HepG2 (cell line): ENCODE results near the gene TP53AIP1. TPM values are rescaled to one million over a fixed set of nuclear protein-coding genes. Genes with fewer than 3 reads are reported as not detected.

Experiments used
- ATAC-seq: fragments of 200-7000 bp; cut with Tn5 transposase; 3 replicates; pipeline ENCODE4 v1.9.1; 2020; ENCODE audit warnings: mild to moderate bottlenecking, moderate library complexity
- BruUV-seq: library from RNA; stranded (reverse); fragments of 400-500 nt; replicated peaks from 2 replicates; lab custom pipeline; 2021; lab: Mats Ljungman, UMichigan
- CTCF ChIA-PET: fragments of 300-600 bp; formaldehyde crosslinking; extraction: SDS; loops from one replicate; lab custom pipeline; 2021; ENCODE audit warnings: low total read pairs, inconsistent platforms, low intra/inter-chr PET ratio; lab: Yijun Ruan, JAX
- POLR2A ChIA-PET: fragments of 350-600 bp; sonication (Branson Sonifier 250); formaldehyde crosslinking; loops from one replicate; lab custom pipeline; 2020; ENCODE audit warnings: antibody characterized with exemption, inconsistent platforms; lab: Yijun Ruan, JAX
- DNase-seq: peaks from one replicate; pipeline ENCODE4 v3.0.0-alpha.2; 2015; ENCODE audit warnings: low spot score
- FAIRE-seq: peaks from 3 replicates; lab custom pipeline; 2011; peaks lifted over from hg19 to GRCh38; lab: Jason Lieb, UNC
- H2AFZ ChIP-seq: one replicate; pipeline ENCODE4 v1.6.1; 2011; ENCODE audit warnings: low read length, inconsistent platforms
- H3K27ac ChIP-seq: fragments of 300-600 bp; 3 replicates; pipeline ENCODE4 v1.8.0; 2011; ENCODE audit warnings: mixed run types, mild to moderate bottlenecking, mixed read lengths, low read length, inconsistent platforms; ENCODE audit not compliant: insufficient read depth; ENCODE audit errors: extremely low read length
- H3K27me3 ChIP-seq, 2 experiments: fragments of 200-600 bp in 1 of 2; 2 replicates in 1 of 2; 3 replicates in 1 of 2; pipeline versions ENCODE4 v1.6.0 to v1.8.0; 2011; ENCODE audit warnings: low read length in 2 of 2, mild to moderate bottlenecking in 2 of 2, moderate library complexity in 2 of 2, inconsistent platforms in 1 of 2; ENCODE audit not compliant: insufficient read depth in 2 of 2, control insufficient read depth in 1 of 2
- H3K36me3 ChIP-seq, 2 experiments: fragments of 200-600 bp in 1 of 2; replicated peaks in 1 of 2; 2 replicates in 1 of 2; 3 replicates in 1 of 2; pipeline versions ENCODE4 v1.5.1 to v1.8.0; 2011; ENCODE audit warnings: low read length in 2 of 2, inconsistent platforms in 1 of 2; ENCODE audit not compliant: insufficient read depth in 2 of 2, control insufficient read depth in 1 of 2
- H3K4me1 ChIP-seq: 2 replicates; pipeline ENCODE4 v1.5.1; 2012; ENCODE audit warnings: low read length, inconsistent platforms; ENCODE audit not compliant: insufficient read depth
- H3K4me2 ChIP-seq: 2 replicates; pipeline ENCODE4 v1.6.0; 2011; ENCODE audit warnings: low read depth, low read length, inconsistent platforms
- H3K4me3 ChIP-seq, 3 experiments: fragments of 200-600 bp in 1 of 3; sonication (generic), shearing (Covaris generic) in 1 of 3; replicated peaks in 1 of 3; 2 replicates each; pipeline ENCODE4 v1.5.1; 2011 to 2016; ENCODE audit warnings: low read length in 3 of 3, inconsistent platforms in 2 of 3, low read depth in 2 of 3, mild to moderate bottlenecking in 2 of 3, control low read depth in 1 of 3, mixed read lengths in 1 of 3; ENCODE audit not compliant: insufficient read depth in 1 of 3
- H3K79me2 ChIP-seq: one replicate; pipeline ENCODE4 v1.6.1; 2011; ENCODE audit warnings: low read length, inconsistent platforms; ENCODE audit not compliant: insufficient read depth
- H3K9ac ChIP-seq: 2 replicates; pipeline ENCODE4 v1.6.0; 2011; ENCODE audit warnings: mild to moderate bottlenecking, low read depth, low read length, inconsistent platforms; ENCODE audit not compliant: insufficient read depth
- H3K9me3 ChIP-seq: 2 replicates; pipeline ENCODE4 v1.5.1; 2012; ENCODE audit warnings: mild to moderate bottlenecking, low read length
- H4K20me1 ChIP-seq: 2 replicates; pipeline ENCODE4 v1.6.0; 2011; ENCODE audit warnings: inconsistent platforms, mild to moderate bottlenecking, low read length, moderate library complexity; ENCODE audit not compliant: insufficient read depth
- CTCF ChIP-seq: sonication (generic); formaldehyde crosslinking; IDR thresholded peaks from 2 replicates; pipeline ENCODE4 v1.5.0; 2020; ENCODE audit warnings: mild to moderate bottlenecking, missing genetic modification reagents, moderate library complexity
- ELF3 ChIP-seq: IDR thresholded peaks from 2 replicates; pipeline ENCODE4 v1.6.1; 2016; ENCODE audit warnings: missing genetic modification reagents, missing compliant biosample characterization
- RAD21 ChIP-seq: fragments of 450-650 bp; formaldehyde crosslinking; IDR thresholded peaks from 2 replicates; pipeline ENCODE4 v1.5.0; 2020; ENCODE audit warnings: mild to moderate bottlenecking
- SMC3 ChIP-seq: IDR thresholded peaks from 2 replicates; pipeline ENCODE4 v1.6.1; 2011; ENCODE audit warnings: low read length, improper control_type of control experiment
- SOX5 ChIP-seq: IDR thresholded peaks from 2 replicates; pipeline ENCODE4 v1.6.1; 2016; ENCODE audit warnings: borderline replicate concordance
- STAG1 ChIP-seq: sonication (generic); formaldehyde crosslinking; IDR thresholded peaks from 2 replicates; pipeline ENCODE4 v1.4.0; 2020; ENCODE audit warnings: missing genetic modification reagents
- ZBTB37 ChIP-seq: sonication (generic); formaldehyde crosslinking; IDR thresholded peaks from 2 replicates; pipeline ENCODE4 v1.4.0; 2020; ENCODE audit warnings: mild to moderate bottlenecking, missing genetic modification reagents
- ZNF362 ChIP-seq: sonication (generic); formaldehyde crosslinking; IDR thresholded peaks from 2 replicates; pipeline ENCODE4 v1.4.0; 2020; ENCODE audit warnings: missing genetic modification reagents, mild to moderate bottlenecking, borderline replicate concordance
- WGBS: methylation state at CpG from one replicate; pipeline ENCODE4 v1.1.6; 2017; ENCODE audit warnings: low lambda C conversion rate; 5-methylcytosine and 5-hydroxymethylcytosine counted together
- in situ Hi-C: cut with HindIII; loops from 2 replicates; pipeline ENCODE4 v1.10.0; 2017; ENCODE audit warnings: low pct_unique_long_range_greater_than_20kb; ENCODE audit not compliant: extremely low pct_ligation_motif_present
- intact Hi-C: fragments of 100-400 bp; cut with micrococcal nuclease; formaldehyde crosslinking; loops from one replicate; pipeline ENCODE4 v1.10.0; 2022; ENCODE audit not compliant: unreplicated experiment
- polyA plus RNA-seq, 8 experiments: library from polyadenylated mRNA; depleted of rRNA in 3 of 8; stranded (reverse) in 7 of 8; unstranded in 1 of 8; fragments of >200 nt; fragmentation: Illumina TruSeq in 4 of 8; extraction: Trizol in 4 of 8; gene quantifications; 2 replicates each; pipeline versions ENCODE4 v1.2.1 to v1.2.3, GENCODE V29; 2011 to 2016; ENCODE audit warnings: low read depth in 4 of 8, missing spikeins in 1 of 8, mixed read lengths in 1 of 8; ENCODE audit not compliant: insufficient read depth in 1 of 8
- total RNA-seq, 5 experiments: library from RNA; depleted of rRNA; stranded (reverse); fragments of >200 nt; fragmentation: Illumina TruSeq; extraction: Trizol; gene quantifications; 2 replicates each; pipeline ENCODE4 v1.2.3, GENCODE V29; 2016; ENCODE audit warnings: low read depth in 1 of 5

The TP53AIP1 gene
- total and polyA plus RNA-seq, 2 of the 13 experiments (the other 11 are each of a cell fraction or from before 2014, with no cell fraction given), result 0.11 TPM; not detected in 1

GRCh38 chr11:128956401-128957201, 13.9 kb upstream of the TP53AIP1 start:
- H3K4me3 ChIP-seq, result no peak overlapping the region
- no peak overlapping the region for H3K4me2 ChIP-seq
- peak; percentile 67 for FAIRE-seq
- no peaks in the 10 kb centered on the region for H3K36me3 ChIP-seq
- no peak overlapping the region for H2AFZ ChIP-seq
- POLR2A ChIA-PET, result no interaction called here
- no peaks in the 10 kb centered on the region for H3K4me1 ChIP-seq
- intact Hi-C loops (loop anchor here (1.0 to 10.0 kb wide), 2 partner anchors 72 to 782 kb away; no protein-coding TSS in a partner anchor), in situ Hi-C loops (loop anchor here (5.0 kb wide), 1 partner anchor 69 kb away; no protein-coding TSS in a partner anchor)
- ATAC-seq, result peak; percentile 91
- CTCF ChIA-PET, result interaction anchor here (0.9 to 2.1 kb wide), 2 partner anchors 71 to 78 kb away, joined by 3 to 38 read pairs; no protein-coding TSS in a partner anchor
- no peaks in the 10 kb centered on the region for H3K9me3 ChIP-seq
- H3K27ac ChIP-seq, result no peak overlapping the region
- DNase-seq, result peak; percentile 74
- H3K27me3 ChIP-seq, result no peaks in the 10 kb centered on the region
- no peak overlapping the region for H3K9ac ChIP-seq
- no TSS peak for BruUV-seq
- TF ChIP-seq SOX5 (CRISPR knock-in tag) (no peak), ZNF362 (CRISPR knock-in tag) (peak; percentile 50; the same call in 1 of the 2 replicates), SMC3 (peak; percentile 84), ELF3 (CRISPR knock-in tag) (peak; percentile 66; the same call in 1 of the 2 replicates), RAD21 (CRISPR knock-in tag) (peak; percentile 62; the same call in 1 of the 2 replicates), ZBTB37 (CRISPR knock-in tag) (no peak), CTCF (CRISPR knock-in tag) (peak; percentile 82), STAG1 (CRISPR knock-in tag) (peak; percentile 78)
- H3K79me2 ChIP-seq, result no peaks in the 10 kb centered on the region
- H4K20me1 ChIP-seq, result no peaks in the 10 kb centered on the region
- 55% methylated on average over 8 of the region's 8 CpGs for WGBS
